OCI-LY7 (cell line): ENCODE data around the gene E2F6.

Experiments
- CTCF ChIP-seq: fragments of 200-600 bp; sonication (generic); conservative IDR thresholded peaks from 2 replicates; pipeline ENCODE4 v1.5.1; 2014; ENCODE audit warnings: mild to moderate bottlenecking, antibody characterized with exemption, low read length, moderate library complexity, mixed read lengths
- EZH2phosphoT487 ChIP-seq: fragments of 200-600 bp; sonication (generic); IDR thresholded peaks from 2 replicates; pipeline ENCODE4 v1.6.1; 2018; ENCODE audit warnings: low read depth, borderline replicate concordance, mild to moderate bottlenecking, mixed run types, antibody characterized with exemption, low read length, moderate library complexity, mixed read lengths

GRCh38 chr2:11411244-11411643, 54.7 kb downstream of the E2F6 start:
- TF ChIP-seq CTCF (no peak), EZH2phosphoT487 (no peak)
